Neural crest cell (in vitro differentiated cells): ENCODE results near the gene PCDHB8. TPM values are rescaled to one million over a fixed set of nuclear protein-coding genes. Genes with fewer than 3 reads are reported as not detected.
A peak's percentile ranks its signal among the peaks of the same experiment; 100 is the strongest.
"Not testable (repeated sequence)": the region's sequence is repeated elsewhere in the genome, so short reads cannot be mapped to it uniquely, and the experiment has no call there.

ENCODE experiments used
- DNase-seq: peaks from one replicate; pipeline ENCODE4 v3.0.0; 2021; ENCODE audit warnings: low read depth, mixed read lengths, low spot score
- H3K27ac Mint-ChIP-seq: one replicate; pipeline ENCODE4 v1.8.0; 2021; ENCODE audit warnings: mild to moderate bottlenecking, mixed read lengths; ENCODE audit not compliant: unreplicated experiment
- H3K27me3 Mint-ChIP-seq: 2 replicates; pipeline ENCODE4 v1.8.0; 2021; ENCODE audit warnings: low read depth, mild to moderate bottlenecking, mixed read lengths
- H3K36me3 Mint-ChIP-seq: 2 replicates; pipeline ENCODE4 v1.8.0; 2021; ENCODE audit warnings: low read depth, mild to moderate bottlenecking, mixed read lengths
- H3K4me1 Mint-ChIP-seq: 2 replicates; pipeline ENCODE4 v1.8.0; 2021; ENCODE audit warnings: mixed read lengths
- H3K4me3 Mint-ChIP-seq: one replicate; pipeline ENCODE4 v1.8.0; 2021; ENCODE audit warnings: mild to moderate bottlenecking, mixed read lengths
- H3K9me3 Mint-ChIP-seq: 2 replicates; pipeline ENCODE4 v1.8.0; 2021; ENCODE audit warnings: mixed read lengths
- CTCF ChIP-seq: fragments of 200-600 bp; sonication (generic); conservative IDR thresholded peaks from 2 replicates; pipeline ENCODE4 v1.5.0; 2021; ENCODE audit warnings: antibody characterized with exemption, mild to moderate bottlenecking
- long read RNA-seq: library from polyadenylated mRNA; unstranded; transcript quantifications from one replicate; pipeline ENCODE4 v2.0.0, GENCODE V29; 2020
- total RNA-seq: library from RNA; stranded (reverse); gene quantifications from 2 replicates; pipeline ENCODE4 v1.2.1, GENCODE V29; 2021

PCDHB8 gene
- total RNA-seq, result 1.3 and 1.8 TPM in 2 replicates
- long read RNA-seq, result 0 reads

- Mint-ChIP-seq H3K9me3 (peaks cover 15% of the 10 kb centered on the region), H3K36me3 (peaks cover 28% of the 10 kb centered on the region)
- H3K4me3 Mint-ChIP-seq, H3K27me3 Mint-ChIP-seq, DNase-seq, H3K4me1 Mint-ChIP-seq, H3K27ac Mint-ChIP-seq: not testable (repeated sequence)
Observed at GRCh38 chr5:141177577-141178191, at the start of gene PCDHB8. PCDHB8 (plus strand) TSS chr5:141177790; CDS start chr5:141178035, 245 bp downstream.

GRCh38 chr5:141135030-141135717, 42.4 kb upstream of the PCDHB8 start, which contains the start of gene PCDHB5:
PCDHB5 (plus strand) TSS chr5:141135206; CDS start chr5:141135435, 229 bp downstream.
- peaks cover 31% of the 10 kb centered on the region for H3K9me3 Mint-ChIP-seq

GRCh38 chr5:141135718-141136266, 41.8 kb upstream of the PCDHB8 start:
- H3K4me1 Mint-ChIP-seq, result no peaks in the 10 kb centered on the region
- H3K27ac Mint-ChIP-seq, result no peak overlapping the region
- no peak for TF ChIP-seq CTCF
- peak overlapping the region; percentile 84 for H3K4me3 Mint-ChIP-seq
- peaks cover 52% of the 10 kb centered on the region for H3K36me3 Mint-ChIP-seq
- no peaks in the 10 kb centered on the region for H3K27me3 Mint-ChIP-seq
- no peak for DNase-seq
- peaks cover 29% of the 10 kb centered on the region for H3K9me3 Mint-ChIP-seq

More at GRCh38 chr5:141135030-141135717, 42.4 kb upstream of the PCDHB8 start, which contains the start of gene PCDHB5:
- H3K27me3 Mint-ChIP-seq, result no peaks in the 10 kb centered on the region
- no peaks in the 10 kb centered on the region for H3K4me1 Mint-ChIP-seq
- peak within 1 kb of the TSS; percentile 84 for H3K4me3 Mint-ChIP-seq
- peak within 1 kb of the TSS; percentile 51 for H3K27ac Mint-ChIP-seq
- DNase-seq, result no peak
- H3K36me3 Mint-ChIP-seq, result peaks cover 55% of the 10 kb centered on the region
- peak; percentile 71 for TF ChIP-seq CTCF

- not testable (repeated sequence) for DNase-seq, H3K4me3 Mint-ChIP-seq, H3K4me1 Mint-ChIP-seq, H3K27me3 Mint-ChIP-seq, H3K27ac Mint-ChIP-seq
- peaks cover 48% of the 10 kb centered on the region for H3K36me3 Mint-ChIP-seq
- H3K9me3 Mint-ChIP-seq, result peaks cover 25% of the 10 kb centered on the region
Observed at GRCh38 chr5:141137346-141137745, 40.2 kb upstream of the PCDHB8 start.

- Mint-ChIP-seq H3K27me3 (no peaks in the 10 kb centered on the region), H3K4me1 (no peaks in the 10 kb centered on the region), H3K9me3 (peaks cover 18% of the 10 kb centered on the region), H3K4me3 (no peak within 1 kb of the TSS), H3K27ac (no peak within 1 kb of the TSS), H3K36me3 (peaks cover 34% of the 10 kb centered on the region)
- no peak for TF ChIP-seq CTCF
- no peak for DNase-seq
Observed at GRCh38 chr5:141149812-141150211, 27.8 kb upstream of the PCDHB8 start, which contains the start of gene PCDHB6. PCDHB6 (plus strand) TSS chr5:141150057; CDS start chr5:141150258, 201 bp downstream.

- Mint-ChIP-seq H3K4me1 (no peaks in the 10 kb centered on the region), H3K27me3 (no peaks in the 10 kb centered on the region), H3K4me3 (no peak overlapping the region), H3K27ac (no peak overlapping the region), H3K9me3 (peaks cover 18% of the 10 kb centered on the region), H3K36me3 (peaks cover 36% of the 10 kb centered on the region)
- no peak for DNase-seq
- TF ChIP-seq CTCF, result no peak
Observed at GRCh38 chr5:141150224-141150992, 27.2 kb upstream of the PCDHB8 start.
